ENCODE measurements around the gene TMED5.

DNA sequence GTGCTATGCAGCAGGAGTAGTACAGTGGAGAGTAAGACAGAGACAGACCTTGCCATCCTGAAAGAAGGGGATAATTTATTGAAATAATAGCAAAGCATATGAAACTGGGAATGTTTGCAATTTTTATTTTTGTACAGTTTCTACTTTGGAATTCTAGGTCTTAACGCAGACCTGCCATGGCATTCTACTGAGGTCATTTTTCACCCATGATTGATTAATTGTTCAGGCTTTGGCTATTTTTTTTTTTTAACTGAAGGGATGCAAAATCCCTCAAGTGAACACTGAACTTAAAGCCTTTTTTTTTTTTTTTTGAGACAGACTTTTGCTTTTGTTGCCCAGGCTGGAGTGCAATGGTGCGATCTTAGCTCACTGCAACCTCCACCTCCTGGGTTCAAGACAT, 74.0 kb downstream of the TMED5 start:
- TF ChIP-seq, protein P1, sequence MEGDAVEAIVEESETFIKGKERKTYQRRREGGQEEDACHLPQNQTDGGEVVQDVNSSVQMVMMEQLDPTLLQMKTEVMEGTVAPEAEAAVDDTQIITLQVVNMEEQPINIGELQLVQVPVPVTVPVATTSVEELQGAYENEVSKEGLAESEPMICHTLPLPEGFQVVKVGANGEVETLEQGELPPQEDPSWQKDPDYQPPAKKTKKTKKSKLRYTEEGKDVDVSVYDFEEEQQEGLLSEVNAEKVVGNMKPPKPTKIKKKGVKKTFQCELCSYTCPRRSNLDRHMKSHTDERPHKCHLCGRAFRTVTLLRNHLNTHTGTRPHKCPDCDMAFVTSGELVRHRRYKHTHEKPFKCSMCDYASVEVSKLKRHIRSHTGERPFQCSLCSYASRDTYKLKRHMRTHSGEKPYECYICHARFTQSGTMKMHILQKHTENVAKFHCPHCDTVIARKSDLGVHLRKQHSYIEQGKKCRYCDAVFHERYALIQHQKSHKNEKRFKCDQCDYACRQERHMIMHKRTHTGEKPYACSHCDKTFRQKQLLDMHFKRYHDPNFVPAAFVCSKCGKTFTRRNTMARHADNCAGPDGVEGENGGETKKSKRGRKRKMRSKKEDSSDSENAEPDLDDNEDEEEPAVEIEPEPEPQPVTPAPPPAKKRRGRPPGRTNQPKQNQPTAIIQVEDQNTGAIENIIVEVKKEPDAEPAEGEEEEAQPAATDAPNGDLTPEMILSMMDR (IDR thresholded peaks at IDR 0.05) = no peak
- TF ChIP-seq POLR2A (IDR thresholded peaks at IDR 0.05) = no peak
